HG03060 (cell line): ENCODE results near the gene ZBTB20.

Experiments used
- ATAC-seq: cut with Tn5 transposase; IDR thresholded peaks from one replicate; pipeline ENCODE4 v1.9.1; 2021; ENCODE audit warnings: low read depth, moderate number of reproducible peaks; ENCODE audit not compliant: unreplicated experiment

ZBTB20 gene

DNA sequence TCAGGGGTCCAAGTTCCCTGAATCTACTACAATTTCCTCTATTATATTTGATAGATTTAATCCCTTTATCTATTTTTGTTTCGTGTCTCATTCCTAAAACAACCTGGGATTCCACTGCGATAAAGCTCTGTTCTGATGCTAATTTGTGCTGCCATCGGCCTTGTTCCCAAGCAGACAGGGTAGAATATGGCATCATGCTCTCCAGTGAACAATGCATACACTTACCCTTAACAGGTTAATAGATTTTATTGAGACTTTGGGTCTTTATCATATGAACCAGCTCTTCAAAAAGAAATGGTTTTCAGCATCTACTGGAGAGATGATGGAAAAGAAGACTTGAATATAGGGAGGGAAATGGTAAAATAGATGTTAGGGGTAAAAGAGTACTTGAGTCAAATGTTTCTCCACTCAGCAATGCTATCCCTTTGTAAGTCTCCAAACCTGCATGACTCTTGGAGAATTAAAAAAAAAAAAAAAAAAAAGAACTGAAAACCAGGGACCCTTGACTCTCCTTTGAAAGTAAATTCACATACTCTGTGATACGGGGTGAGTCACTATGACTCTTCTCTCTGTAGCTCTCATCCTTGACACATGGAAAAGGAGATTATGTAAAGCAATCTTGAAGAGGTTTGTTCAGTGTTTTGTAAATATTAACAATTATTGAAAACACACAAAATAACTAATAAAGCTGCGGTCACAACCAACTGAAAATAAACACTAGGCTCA is 268.8 kb downstream of the ZBTB20 start:
- no peak for ATAC-seq

DNA sequence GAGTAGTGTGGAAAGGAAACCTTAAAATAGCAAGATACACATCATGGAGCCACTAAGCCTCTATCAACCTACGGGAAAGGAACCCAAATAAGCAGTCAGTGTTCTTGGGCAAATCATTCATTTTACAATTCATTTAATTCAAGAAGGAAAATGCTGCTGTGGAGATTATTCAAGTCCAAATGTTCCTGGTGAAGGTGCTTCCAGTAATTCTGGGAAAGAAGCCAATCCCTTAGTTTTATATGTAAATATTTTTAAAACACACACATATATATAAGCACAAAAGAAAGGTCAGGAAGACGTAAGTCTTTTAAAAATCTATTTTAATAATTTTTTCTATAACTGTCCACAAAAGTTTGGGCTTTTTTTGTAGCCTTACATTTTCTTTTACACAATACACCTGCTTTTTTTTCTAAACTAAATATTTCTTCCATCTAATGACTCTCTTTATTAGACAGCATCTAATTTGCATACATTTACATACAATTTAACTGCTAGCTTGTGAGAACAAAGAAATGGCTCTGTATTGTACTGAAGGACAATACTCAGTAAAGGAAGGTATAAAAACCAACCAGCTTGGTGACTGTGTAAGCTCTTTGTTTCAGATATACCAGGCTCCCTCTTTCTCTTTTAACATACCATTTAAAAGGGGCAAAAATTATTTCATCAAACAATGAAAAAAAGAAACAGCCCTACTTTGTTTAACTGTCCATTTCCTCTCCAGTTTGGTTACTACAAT is 269.5 kb downstream of the ZBTB20 start:
- no peak for ATAC-seq

GRCh38 chr3:114874522-114874971 is 272.5 kb downstream of the ZBTB20 start:
- ATAC-seq, result no peak

- ATAC-seq, result no peak
These were observed 273.5 kb downstream of the ZBTB20 start for GRCh38 chr3:114873591-114873990.

DNA sequence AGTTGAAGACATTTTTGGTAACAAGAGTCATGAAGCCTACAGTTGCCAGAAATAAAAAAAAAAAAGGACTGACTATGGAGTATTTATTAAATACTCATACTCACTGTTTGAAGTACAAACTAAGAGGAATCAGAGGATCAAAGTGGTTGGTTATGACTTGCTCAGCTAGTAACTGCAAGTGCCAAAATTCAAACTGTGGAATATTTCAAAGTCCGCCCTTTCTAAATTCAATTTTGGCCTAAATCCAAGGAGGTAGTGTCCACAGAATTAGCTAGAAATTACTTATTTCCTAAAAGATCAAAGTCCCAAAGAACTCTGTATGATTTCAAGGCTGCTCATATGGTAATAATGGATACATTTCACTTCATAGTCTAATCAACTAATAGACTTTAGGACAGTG is 274.5 kb downstream of the ZBTB20 start:
- no peak for ATAC-seq

DNA sequence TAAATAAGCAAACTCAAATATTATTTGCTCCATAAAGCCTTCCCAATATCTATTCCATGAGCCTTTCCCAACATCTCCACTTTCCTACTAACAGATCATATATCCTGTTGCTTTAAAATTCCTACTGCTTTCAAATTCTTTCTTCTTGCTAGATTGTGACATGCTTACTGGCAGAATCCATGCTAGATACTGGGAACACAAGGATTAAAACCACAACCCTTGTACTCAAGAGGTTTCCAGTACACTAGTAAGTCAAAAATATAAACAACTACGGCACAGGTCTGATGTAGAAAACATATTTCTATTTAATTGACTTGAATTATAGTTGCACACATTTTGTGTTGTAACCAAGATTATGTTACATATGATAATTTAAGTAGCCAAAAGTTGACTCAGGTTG is 275.0 kb downstream of the ZBTB20 start:
- no peak for ATAC-seq

- no peak for ATAC-seq
These were observed 279.1 kb downstream of the ZBTB20 start for GRCh38 chr3:114867835-114868503.

DNA sequence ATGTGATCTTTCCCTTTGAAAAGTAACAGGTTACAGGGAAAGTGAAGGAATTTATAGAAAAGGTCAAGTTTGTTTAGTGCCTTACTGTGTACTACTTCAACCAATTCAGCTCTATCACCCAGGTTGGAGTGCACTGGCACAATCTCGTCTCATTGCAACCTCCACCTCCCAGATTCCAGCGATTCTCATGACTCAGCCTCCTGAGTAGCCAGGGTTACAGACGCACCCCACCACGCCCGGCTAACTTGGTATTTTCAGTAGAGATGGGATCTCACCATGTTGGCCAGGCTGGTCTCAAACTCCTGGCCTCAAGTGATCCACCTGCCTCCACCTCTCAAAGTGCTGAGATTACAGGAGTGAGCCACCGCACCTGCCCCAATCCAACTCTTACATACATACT is 279.7 kb downstream of the ZBTB20 start:
- ATAC-seq, result no peak

DNA sequence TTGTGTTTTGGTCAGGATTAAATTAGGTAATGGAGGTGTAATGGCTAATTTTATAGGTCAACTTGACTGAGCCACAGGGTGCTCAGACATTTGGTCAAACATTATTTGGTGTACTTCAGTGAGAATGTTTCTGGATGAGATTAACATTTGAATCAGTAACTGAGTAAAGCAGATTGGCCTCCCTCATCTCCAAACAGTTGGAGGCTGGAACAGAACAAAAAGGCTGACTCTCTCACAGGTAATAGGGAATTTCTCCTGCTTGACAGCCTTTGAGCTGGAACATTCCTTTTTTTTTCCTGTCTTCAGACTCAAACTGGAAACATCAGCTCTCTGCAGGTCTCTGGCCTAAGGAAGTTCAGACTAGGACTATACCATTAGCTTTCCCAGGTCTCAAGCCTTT is 280.7 kb downstream of the ZBTB20 start:
- no peak for ATAC-seq

GRCh38 chr3:114864970-114865369 is 282.1 kb downstream of the ZBTB20 start:
- no peak for ATAC-seq

DNA sequence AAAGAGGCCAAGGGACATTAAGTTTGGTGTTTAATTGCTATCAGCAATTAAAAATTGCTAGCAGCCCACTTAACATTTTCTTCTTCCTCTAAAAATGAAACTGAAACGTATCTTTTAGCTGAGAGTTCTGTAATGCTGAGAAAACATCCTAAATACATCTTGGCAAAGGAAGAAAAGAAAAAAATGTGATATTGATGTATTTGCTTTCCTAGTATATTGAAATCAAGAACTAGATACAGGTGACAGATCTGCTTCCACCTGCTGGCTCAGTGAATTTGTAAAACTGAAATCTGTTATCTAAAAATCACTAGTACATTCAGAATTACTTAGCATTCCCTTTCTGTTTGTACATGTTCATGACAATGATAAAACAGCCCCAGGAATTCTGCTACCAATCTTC is 283.2 kb downstream of the ZBTB20 start:
- ATAC-seq, result no peak

DNA sequence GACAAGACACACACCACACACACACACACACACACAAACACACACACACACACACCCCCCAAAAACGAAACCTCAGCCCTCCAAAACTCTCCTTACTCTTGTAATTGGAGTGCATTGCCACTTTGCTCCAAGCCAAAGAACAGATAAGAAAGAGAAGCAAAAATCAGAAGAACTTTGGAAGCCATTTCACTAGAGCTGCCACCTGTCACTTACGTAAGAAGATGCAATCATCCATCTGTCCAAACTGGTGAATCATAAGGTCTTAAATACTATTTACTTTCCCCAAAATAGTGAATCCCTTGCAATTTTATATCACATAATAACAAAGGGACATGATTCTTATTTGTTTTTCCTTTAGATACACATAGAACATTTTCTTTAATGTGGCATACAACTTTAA is 285.4 kb downstream of the ZBTB20 start:
- ATAC-seq, result no peak

- no peak for ATAC-seq
These were observed 286.6 kb downstream of the ZBTB20 start for GRCh38 chr3:114860531-114860930.

DNA sequence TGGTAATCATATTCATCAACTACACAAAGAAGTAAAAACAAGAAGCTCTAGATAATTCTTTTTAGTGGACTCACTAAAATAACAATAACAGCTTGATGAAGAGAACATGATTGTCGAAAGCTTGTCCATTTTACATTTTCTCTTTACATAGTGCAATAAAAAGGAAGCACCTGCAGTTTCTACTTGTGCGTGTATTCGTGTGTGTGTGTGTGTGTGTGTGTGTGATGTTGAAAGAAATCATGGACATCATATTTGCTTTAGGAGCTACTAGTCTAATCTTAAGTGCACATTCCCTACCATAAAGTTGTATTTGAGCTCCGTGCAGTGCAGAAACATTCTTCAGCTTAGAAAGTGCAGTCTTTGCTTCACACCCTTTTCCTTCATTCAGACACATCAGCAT is 288.8 kb downstream of the ZBTB20 start:
- no peak for ATAC-seq

- no peak for ATAC-seq
These were observed 289.8 kb downstream of the ZBTB20 start for GRCh38 chr3:114857299-114857701.

DNA sequence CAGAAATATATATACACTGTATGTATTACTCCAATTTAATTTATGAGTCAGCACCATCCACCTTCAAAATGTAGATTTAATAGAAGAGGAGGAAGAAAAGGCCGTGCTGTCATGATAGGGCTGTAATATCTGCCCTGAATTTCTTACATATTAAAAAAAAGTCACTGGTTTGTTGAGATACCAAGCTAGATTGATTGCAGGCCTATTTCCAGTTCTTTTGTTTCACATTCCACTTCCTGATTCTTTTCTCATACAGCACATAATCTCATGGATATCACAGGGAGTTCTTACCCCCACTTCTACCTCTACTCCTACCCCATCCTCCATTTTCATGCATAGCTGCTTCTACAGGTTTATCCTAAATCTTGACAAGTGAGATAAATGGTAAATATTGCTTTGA is 290.3 kb downstream of the ZBTB20 start:
- no peak for ATAC-seq

DNA sequence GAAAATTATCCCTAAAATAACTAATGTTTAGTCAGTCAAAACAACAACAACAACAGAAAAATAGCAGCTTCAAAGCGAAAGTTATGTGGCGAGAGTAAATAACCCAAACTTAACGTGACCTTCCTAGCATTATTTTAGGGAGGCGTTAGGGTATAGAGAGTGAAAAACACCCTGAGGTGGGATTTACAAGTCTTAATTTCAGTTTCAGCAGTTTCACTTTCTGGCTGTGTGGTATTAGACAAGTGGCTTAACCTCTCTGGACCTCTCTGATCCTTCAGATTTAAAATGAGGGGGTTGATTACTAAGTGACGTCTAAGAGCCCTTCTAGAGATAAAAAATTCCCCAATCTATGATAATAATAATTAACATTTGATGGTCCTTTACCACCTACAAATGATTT is 291.2 kb downstream of the ZBTB20 start:
- ATAC-seq, result no peak

DNA sequence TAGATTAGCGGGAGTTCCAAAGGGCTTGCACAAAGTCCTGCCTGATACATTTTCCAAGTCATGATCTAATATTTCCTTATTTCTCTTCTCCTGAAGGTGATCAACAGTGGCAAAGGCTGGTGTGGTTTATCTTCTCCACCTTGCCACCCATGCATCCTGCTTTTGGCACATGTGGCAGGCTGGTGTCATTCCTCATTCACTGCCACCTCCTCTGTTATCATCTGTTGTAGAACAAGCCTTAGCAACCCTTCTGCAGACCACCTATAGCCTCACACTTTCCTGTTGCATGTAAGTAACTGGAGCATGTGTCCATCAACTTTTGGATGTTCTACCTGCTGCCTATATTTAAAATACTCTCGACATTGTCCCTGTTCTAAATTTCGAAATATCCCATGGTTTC is 294.1 kb downstream of the ZBTB20 start:
- no peak for ATAC-seq

- ATAC-seq, result no peak
These were observed 296.2 kb downstream of the ZBTB20 start for GRCh38 chr3:114850898-114851297.

GRCh38 chr3:114848643-114849350 is 298.3 kb downstream of the ZBTB20 start:
- ATAC-seq, result no peak

GRCh38 chr3:114848082-114848481 is 299.0 kb downstream of the ZBTB20 start:
- no peak for ATAC-seq
